Activated CD4-positive, CD25-positive, alpha-beta regulatory T cell (primary cell): Measurements from ENCODE around the gene THBS4.

Experiments used
- DNase-seq, 4 experiments: peaks; one replicate each; lab custom pipeline; 2025; lab: John Stamatoyannopoulos, UW

THBS4 gene

DNA sequence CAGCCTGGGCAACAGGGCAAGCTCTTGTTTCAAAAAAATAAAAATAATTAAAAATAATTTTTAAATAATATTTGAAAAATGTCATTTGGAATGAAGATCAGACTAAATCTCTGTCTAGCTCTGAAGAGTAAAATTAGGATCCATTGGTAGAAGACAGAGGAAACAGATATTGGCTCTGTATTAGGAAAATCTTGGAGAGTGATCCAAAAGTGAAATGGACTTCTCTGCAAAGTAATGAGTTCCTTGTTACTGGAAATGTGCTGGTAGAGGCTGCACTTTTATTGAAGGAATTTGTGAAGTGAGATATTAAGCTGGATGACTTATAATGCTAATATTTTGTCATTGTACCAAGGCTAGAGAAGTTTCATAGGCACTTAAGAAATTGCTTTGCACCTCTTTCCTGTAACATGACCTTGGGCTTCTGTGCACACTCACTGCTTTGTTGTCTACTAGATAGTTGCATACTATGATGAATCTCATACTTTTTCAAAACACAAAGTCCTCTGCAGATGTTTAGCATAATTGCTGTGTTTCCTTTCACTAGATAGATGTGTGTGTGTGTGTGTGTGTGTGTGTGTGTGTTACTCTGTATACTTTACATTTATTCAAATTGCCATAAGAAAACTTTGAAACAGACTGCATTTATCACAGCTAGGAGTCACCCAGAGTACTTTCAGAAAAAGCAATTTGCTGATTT lies 13.1 kb downstream of the THBS4 start:
- no peak for DNase-seq

GRCh38 chr5:80052464-80052863 lies 17.3 kb downstream of the THBS4 start:
- no peak for DNase-seq

GRCh38 chr5:80054682-80055081 lies 19.5 kb downstream of the THBS4 start:
- no peak for DNase-seq

DNA sequence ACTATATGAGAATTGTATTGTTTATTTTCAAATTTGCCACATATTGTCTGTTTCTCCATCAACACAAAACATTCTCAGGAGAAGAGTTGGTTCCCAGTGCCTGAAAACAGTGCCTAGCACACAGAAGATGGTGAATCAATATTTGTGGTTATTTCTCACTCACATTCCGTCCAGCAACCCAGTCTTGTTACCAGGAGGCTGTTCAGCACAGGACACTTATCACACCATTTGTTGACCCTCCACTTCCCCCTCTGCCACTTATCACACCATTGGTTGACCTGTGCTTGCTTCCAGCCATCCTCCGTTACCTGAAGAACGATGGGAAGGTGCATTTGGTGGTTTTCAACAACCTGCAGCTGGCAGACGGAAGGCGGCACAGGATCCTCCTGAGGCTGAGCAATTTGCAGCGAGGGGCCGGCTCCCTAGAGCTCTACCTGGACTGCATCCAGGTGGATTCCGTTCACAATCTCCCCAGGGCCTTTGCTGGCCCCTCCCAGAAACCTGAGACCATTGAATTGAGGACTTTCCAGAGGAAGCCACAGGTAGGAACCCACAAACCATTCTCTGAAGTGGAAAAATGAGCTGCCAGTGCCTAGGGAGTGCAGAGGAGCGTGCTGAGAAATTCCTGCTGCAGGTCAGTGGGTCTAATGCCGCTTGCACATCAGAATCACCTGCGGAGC lies 20.5 kb downstream of the THBS4 start:
- DNase-seq = no peak

GRCh38 chr5:80057099-80057498 lies 22.0 kb downstream of the THBS4 start:
- no peak for DNase-seq

DNA sequence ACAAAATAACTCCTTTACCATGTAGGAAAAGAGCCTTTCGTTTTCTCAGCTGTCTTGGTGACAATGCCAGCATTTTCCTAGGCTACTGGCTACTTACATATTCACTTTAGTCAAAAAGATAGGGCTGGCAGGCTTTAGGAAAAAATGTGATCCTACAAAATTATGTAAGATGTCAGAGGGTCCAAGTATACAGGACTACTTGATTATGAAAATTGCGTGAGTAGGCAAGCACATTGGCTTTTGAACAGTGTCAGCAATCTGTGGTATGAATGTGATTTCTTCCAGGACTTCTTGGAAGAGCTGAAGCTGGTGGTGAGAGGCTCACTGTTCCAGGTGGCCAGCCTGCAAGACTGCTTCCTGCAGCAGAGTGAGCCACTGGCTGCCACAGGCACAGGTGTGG lies 22.8 kb downstream of the THBS4 start:
- no peak for DNase-seq

DNA sequence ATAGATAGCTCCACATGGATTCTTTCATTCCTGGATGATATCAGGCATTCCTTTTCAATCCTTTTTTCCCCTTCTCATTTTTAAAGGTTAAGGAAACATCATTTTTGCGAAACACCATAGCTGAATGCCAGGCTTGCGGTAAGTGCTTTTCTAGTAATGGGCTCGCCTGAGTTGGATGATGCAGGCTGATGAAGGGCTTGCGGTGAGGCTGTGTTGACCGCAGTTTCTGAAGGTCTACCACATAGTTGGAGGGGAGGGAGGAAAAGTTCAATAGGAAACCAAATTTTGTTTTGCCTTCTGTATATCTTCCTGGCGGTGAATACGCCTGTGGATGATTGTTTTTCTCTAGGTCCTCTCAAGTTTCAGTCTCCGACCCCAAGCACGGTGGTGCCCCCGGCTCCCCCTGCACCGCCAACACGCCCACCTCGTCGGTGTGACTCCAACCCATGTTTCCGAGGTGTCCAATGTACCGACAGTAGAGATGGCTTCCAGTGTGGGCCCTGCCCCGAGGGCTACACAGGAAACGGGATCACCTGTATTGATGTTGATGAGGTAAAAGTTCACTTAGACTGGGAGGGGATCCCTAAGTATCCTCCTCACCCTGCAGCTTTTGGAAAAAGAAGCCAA lies 24.3 kb downstream of the THBS4 start:
- DNase-seq = no peak

DNA sequence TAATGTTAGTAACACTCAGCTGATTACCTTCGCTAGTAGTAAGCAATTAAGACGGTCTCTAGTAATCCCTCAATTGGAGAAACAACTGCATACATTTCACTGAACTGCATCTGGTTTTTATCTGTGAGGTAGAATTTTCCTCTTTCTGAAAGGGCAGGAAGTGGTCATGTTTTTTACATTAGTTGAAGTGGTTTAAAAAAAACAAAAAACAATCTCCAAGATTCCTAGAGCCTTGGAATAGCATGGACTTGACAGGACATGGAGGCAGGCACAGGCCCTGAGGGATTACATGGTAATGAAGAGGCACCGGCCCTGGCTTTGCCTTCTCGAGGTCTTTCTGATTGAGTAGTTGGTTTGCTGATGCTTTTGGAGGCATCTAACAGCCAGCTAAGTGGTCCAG lies 25.8 kb downstream of the THBS4 start:
- no peak for DNase-seq

GRCh38 chr5:80061547-80061946 lies 26.4 kb downstream of the THBS4 start:
- no peak for DNase-seq

DNA sequence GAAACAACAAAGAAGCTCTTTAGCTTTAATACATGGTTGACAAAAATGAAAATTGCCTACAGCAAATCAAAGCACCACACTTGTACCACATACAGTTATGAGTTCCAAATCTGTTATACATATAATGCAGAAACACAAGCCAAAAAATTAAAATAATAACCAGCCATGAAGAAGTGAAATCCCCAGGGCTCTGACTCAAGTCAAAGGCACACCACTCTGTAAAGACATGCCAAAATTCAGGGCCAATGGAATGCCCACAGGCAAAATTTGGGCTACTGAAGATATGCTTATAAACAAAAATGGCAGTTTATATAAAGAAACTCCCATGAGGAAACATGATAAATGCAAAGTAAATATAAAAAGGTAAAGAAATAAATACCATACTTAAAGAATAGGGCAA lies 29.0 kb downstream of the THBS4 start:
- no peak for DNase-seq

GRCh38 chr5:80067016-80067415 lies 31.9 kb downstream of the THBS4 start:
- no peak for DNase-seq

DNA sequence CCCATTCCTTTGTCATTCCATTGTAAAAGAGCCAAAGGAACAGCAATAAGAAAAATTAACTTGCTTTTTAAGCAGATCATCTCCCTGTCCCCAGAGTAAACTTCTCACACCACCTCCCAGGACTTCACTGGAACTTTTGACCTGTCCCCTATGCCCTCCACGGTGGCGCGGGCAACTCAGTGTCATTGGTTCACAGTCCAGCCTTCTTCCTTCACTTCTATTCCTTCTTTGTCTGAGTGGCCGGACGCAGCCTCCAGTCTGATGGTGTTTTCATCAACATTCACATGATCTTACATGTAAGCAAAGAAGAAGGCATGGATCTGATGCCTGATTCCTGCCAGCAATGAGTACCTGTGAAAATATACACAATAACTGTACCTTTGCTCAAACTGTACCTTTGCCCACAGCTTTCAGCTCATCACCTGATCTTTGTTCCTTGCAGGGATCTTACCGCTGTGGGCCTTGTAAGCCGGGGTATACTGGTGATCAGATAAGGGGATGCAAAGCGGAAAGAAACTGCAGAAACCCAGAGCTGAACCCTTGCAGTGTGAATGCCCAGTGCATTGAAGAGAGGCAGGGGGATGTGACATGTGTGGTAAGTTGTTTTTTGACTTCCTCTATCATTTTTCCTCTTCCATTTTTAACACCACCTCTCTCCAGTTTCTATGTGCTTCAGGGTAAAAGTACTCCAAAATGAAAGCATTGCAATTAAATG lies 32.5 kb downstream of the THBS4 start:
- DNase-seq = no peak

DNA sequence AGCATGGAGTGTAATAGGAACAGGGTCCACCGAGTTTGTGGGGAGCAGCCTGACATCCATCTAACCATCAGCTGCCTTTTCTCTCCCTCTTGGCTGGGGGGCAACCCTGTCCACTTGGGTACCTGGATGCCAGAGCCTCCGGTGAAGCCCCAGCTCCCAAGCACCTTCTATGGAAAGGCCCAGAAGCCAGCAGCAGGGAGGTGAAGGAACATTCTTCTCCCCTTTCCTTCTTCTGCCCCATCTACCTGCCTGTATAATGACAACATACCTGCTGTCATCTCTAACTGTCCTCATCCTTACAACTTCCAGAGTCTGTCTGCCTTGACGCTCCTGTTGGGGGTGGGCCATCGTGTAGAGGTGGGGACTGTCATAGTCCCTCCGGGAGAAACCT lies 33.1 kb downstream of the THBS4 start:
- no peak for DNase-seq

DNA sequence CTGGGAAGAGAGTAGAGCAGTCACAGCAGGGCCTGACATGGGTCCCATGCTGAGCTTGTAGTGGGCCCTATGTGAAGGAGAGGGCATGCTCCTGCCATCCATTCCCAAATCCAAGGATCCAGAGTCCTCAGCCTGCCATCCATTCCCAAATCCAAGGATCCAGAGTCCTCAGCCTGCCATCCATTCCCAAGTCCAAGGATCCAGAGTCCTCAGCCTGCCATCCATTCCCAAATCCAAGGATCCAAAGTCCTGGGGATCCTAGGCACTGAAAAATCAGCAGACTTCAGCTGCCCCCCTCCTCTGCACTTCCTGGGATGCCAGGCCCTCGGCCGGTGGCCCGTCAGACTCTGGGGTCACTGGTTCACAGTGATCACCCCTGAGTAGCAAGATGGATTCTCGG lies 33.6 kb downstream of the THBS4 start:
- DNase-seq = no peak

GRCh38 chr5:80069251-80069800 lies 34.2 kb downstream of the THBS4 start:
- no peak for DNase-seq

GRCh38 chr5:80069918-80070318 lies 34.8 kb downstream of the THBS4 start:
- DNase-seq = no peak

DNA sequence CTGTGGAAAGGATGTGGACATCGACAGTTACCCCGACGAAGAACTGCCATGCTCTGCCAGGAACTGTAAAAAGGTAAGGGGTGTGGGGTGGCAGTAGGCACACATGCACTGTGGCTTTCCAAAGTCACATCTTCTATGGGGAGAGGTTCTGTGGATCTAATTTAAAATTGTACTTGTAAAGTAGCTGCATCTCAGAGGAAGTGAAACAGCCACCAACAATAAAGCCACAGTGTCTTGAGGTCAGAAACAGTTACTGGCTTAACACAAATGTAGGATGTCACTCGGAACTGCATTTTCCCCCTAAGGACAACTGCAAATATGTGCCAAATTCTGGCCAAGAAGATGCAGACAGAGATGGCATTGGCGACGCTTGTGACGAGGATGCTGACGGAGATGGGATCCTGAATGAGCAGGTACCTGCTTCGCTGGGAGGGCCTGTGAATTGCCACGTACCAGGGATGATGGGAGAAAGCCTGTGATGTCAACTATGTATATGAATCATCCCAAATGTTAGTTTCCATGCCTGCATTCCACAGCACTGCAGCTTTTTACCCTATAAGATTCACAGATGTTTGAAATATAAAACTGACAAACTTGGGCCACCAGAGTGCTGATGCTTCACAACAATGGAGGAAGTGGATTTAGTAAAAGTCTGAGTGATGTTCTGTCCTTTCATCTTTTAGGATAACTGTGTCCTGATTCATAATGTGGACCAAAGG lies 35.3 kb downstream of the THBS4 start:
- DNase-seq = no peak

- DNase-seq = no peak
These were observed 36.4 kb downstream of the THBS4 start for GRCh38 chr5:80071510-80072021.

DNA sequence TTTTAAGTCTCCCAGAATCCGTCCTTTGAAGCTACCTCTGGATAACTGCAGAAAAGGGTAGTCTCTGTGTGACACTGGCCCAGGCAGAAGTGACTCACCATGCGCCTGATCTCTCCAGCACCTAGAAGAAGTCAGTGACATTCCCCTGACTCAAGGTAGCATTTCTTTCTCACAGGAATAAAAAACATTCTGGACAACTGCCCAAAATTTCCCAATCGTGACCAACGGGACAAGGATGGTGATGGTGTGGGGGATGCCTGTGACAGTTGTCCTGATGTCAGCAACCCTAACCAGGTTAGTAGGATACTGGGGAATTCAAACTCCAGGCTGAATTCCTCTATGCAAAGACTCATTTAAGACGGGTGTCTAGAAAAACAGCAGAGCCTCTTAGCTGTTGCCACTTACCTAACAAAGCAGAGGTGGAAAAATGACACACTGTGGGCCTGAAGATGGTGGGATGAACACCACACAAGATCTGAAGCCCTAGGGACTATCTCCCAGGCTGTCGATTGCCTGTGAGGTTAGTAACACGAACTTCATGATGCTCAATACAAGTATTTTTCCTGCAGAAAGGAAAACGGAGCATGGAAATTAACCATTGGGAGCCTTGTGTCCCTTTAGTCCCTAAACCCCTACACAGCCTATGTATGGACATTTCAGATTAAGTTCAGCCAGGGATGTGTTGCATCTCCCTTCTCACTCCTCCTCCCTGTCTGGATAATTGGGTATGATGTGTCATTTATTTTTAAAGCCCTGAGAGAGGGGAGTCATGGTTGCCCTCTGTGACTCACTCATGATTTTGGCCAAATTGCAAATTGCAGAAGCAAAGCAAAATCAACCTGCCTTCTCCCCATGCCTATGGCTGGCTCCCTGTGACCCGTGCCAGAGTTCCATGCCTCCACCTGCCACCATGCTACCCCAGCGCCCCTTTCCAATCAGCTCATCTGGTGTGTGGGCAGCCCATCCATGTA lies 37.2 kb downstream of the THBS4 start:
- no peak for DNase-seq
